Astrocyte of the hippocampus (primary cell): ENCODE data around the gene RRH.
"Not testable (repeated sequence)": the region's sequence is repeated elsewhere in the genome, so short reads cannot be mapped to it uniquely, and the experiment has no call there.

ENCODE experiments used
- DNase-seq: peaks from one replicate; pipeline ENCODE4 v3.0.0; 2011; ENCODE audit warnings: low read depth, low spot score

The RRH gene

GRCh38 chr4:109846395-109847098 lies 18.8 kb downstream of the RRH start:
- no peak for DNase-seq

DNA sequence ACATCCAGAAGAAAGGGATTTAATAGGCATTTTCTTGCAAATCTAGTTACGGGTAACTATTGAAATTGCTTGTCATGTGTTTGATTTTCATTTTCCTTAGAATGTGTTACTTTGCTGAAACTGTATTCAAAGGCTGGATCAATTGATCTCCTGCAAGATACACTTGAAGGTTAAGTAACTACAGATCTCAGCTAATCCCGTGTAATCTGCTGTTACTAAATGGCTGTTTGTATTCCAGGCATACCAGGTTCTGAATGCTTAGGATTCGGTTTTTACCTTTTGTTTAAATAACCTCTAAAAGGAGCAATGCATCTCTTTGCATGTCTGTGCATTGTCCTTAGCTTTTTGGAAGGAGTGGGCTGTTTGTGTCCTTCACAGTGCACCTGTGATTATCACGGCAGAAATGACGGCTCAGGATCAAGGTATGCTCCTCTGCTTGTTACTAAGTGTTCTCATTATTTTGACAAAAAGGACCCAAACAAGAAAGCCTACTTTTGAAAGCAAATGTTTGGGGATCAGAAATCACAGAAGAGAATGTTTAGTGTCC lies 20.2 kb downstream of the RRH start, which contains the start of gene LRIT3:
TSS of gene LRIT3 (plus strand) at position 212 of the 547 bp plus-strand sequence. CDS start at position 307, 95 bp downstream.
- DNase-seq, result no peak

- no peak for DNase-seq
Observed at GRCh38 chr4:109848501-109848900, 20.7 kb downstream of the RRH start.

DNA sequence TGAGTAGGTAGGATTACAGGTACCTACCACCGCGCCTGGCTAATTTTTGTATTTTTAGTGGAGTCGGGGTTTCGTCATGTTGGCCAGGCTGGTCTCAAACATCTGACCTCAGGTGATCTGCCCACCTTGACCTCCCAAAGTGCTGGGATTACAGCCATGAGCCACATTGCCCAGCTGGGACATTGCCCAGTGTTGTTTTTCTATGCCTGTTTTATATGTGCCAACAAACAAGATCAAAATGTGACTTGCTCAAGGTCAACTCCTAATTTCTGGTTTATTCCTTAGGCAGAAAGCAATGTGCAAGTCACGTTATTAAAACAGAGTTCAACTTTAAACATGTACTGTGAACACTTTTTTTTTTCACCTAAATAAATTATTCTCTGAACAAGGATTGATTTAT lies 22.8 kb downstream of the RRH start:
- DNase-seq, result no peak

GRCh38 chr4:109859426-109860300 lies 31.9 kb downstream of the RRH start:
- DNase-seq, result not testable (repeated sequence)

DNA sequence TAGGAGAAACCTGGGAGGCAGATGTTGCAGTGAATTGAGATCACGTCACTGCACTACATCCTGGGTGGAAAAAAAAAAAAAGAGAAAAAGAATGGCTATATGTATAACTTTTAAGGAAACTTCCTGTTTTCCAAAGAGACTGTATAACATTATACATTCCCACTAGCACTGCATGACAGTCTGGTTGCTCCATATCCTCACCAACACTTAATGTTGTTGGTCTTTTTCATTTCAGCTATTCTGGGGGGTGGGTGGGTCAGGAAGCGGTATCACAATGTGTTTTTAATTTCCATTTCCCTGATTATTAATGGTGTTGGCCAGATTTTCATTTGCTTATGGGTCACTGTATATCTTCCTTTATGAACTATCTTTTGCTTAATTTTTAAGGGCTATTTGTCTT lies 33.5 kb downstream of the RRH start:
- DNase-seq, result no peak

GRCh38 chr4:109861916-109862511 lies 34.2 kb downstream of the RRH start:
- DNase-seq, result no peak

- DNase-seq, result no peak
Observed at GRCh38 chr4:109864134-109864533, 36.4 kb downstream of the RRH start.

GRCh38 chr4:109870061-109870460 lies 42.3 kb downstream of the RRH start:
- no peak for DNase-seq

- no peak for DNase-seq
Observed at GRCh38 chr4:109872065-109872464, 44.3 kb downstream of the RRH start.

DNA sequence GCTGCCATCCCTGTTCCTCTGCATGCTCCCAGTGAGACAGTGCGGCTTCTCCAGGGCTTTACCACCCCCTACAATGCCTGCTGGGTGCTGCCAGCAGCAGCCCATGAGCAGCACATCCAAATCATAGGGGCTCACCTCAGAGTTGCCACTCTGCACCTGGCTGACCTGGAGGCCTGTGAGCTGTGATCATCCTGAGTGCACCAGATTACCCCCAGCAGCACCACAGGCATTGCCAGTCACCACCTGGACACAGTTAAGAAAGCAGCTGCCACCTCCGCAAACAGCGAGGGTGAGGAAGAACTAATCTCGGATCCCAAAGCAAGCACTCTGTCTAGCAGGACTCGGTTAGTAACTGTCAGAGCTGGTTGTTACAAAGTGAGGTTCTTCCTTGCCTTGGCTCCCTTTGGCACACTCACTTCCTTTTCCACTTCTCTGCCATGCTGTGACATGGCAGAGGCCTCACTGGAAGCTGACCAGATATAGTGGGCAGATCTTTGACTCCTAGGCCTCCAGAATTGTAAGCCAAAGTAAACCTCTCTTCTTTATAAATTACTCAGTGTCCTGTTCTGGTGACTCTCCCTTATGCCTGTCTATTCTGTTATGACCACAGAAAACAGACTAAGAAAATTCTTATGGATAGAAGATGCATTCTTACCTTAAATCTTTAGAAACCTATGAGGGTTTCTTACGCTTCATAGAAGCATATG lies 45.3 kb downstream of the RRH start:
- no peak for DNase-seq

DNA sequence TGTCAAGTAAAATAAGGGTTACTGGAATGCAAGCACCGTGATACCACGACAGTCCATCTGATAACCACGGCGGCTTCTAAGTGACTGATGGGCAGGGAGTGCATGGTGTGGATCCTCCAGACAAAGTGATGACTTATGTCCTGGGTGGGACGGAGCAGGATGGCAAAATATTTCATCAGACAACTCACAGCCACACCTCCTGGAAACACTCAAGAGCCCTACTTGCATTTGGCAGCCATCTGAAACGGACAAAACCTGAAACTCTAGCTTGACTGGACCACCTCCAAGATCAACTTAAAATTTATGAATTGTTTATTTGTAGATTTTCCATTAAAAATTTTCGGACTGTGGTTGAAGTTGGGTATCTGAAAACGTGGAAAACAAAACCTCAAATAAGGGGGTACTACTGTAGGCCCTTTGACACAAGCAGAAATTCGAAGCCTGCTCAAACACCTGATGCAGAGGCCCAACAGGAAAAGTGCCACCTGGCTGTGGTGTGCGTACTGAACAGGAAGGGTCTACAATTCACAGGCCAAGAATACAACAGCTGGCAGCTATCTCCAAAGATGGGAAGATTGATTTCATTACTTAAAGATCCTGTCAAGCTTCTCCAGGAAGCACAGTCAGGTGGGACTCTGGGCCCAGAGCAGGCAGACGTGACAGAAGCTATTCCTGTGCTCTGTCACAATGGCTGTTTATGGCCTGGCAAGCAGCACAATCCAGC lies 46.2 kb downstream of the RRH start:
- no peak for DNase-seq

GRCh38 chr4:109875106-109875505 lies 47.3 kb downstream of the RRH start:
- no peak for DNase-seq

DNA sequence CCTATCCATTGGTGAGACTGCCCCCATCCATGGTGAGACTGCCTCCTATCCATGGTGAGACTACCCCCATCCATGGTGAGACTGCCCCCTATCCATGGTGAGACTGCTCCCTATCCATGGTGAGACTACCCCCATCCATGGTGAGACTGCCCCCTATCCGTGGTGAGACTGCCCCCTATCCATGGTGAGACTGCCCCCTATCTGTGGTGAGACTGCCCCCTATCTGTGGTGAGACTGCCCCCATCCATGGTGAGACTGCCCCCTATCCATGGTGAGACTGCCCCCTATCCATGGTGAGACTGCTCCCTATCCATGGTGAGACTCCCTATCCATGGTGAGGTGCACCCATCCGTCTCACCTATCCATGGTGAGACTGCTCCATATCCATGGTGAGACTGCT lies 47.8 kb downstream of the RRH start:
- not testable (repeated sequence) for DNase-seq

DNA sequence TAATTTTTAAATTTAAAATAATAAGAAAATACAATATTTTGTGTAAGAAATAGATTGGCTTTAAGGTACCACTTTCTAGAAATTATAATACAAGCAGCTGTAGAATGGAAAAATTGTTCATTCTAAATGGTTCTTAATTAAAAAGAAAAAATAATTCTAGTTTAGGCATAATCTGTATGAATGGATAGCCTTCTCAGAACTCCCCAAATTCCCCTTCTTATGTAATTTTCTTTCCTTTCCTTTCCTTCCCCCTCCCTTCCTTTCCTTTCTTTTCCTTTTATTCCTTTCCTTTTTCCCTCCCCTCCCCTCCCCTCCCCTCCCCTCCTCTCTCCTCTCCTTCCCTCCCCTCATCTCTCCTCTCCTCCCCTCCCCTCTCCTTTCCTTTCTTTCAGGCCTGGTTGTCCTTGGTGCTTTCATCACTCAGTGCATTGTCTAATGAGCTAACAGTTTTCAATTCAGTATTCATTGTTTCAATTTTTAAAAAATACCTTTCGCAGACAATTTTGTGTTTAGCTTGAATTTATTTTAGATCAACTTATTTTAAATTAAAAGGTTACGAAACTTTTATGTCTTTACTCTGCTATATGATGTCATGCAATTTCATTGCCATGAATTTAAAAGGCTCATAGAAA lies 49.0 kb downstream of the RRH start:
- no peak for DNase-seq

GRCh38 chr4:109877400-109877799 lies 49.6 kb downstream of the RRH start:
- DNase-seq, result no peak

- DNase-seq, result no peak
Observed at GRCh38 chr4:109878355-109878754, 50.6 kb downstream of the RRH start.

DNA sequence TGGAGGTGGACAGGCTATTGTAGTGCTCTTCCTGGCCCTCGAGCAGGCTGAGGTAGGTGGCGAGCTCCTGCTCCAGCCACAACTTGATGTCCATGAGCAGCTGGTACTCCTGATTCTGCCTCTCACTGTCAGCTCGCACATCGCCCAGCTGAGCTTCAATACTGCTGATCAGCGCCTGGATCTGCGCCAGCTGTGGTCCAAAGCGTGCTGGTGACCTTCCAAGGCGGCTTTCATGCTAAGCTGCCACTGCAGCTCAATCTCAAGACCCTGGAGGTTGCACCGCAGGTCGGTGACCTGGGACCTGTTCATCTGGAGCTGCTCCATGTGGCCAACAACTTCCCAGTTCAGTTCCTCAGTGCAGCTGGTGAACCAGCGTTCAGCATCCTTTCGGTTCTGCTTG lies 51.3 kb downstream of the RRH start:
- no peak for DNase-seq

DNA sequence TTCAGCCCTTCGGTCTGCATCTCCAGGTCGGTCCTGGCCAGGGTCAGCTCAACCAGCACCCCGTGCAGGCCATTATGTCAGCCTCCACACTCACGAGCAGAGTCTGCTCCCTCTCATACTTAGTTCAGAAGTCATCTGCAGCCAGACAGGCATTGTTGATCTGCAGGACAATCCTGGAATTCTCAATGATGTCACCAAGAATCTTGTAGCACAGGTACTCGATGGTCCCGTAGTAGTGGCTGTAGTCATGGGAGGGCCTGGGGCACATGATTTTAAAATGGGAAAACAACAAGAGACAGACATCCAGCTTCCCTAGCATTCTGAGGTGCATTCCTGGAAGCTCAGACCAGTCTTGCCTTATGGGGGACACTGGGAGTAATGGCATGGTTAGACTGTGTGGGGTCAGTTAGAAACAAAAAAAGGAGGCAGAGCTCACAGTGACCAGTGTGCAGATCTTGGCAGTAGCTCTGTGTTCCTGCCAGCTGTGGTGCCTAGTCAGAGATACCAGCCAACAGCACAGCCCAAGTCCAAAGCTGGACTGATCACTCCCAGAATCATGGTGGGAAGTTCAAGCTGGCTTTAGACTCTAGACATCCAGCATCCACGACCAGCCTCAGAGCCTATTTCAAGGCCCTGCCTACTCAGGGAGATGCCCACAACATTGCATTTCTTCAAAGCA lies 52.0 kb downstream of the RRH start:
- no peak for DNase-seq

DNA sequence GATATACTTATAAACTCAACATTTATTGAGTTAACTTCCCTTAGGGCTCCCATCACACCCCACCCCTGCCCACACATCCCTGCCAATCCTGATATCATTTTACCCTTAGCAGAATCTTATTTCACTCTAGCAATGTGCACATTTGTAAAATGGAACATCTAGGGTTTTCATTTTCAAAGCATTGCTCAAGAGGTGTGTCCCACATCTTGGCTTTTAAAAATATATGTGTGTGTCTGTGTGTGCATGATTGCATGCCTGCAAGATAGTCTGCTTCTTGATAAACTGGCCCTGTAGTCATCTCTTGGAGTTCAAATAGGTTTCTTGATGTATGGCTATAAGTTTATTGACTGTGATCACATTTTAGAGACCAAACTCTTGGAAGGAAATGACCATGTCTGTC lies 58.5 kb downstream of the RRH start:
- DNase-seq, result no peak
